Stimulated activated CD8-positive, alpha-beta memory T cell treated with anti-CD3 and anti-CD28 coated beads, Interleukin-2, amount 100 ng/mL, for 48 hours (primary cell): ENCODE measurements around the gene TMEM114.

Experiments
- DNase-seq, 2 donors: peaks; one replicate each; pipeline ENCODE4 v3.0.0-alpha.2; 2020; ENCODE audit warnings: low read depth in 2 of 2

The TMEM114 gene

GRCh38 chr16:8611886-8612600, 21.7 kb upstream of the TMEM114 start:
- no peak for DNase-seq

- no peak for DNase-seq
Measured at GRCh38 chr16:8611122-8611521, 20.8 kb upstream of the TMEM114 start.

GRCh38 chr16:8607214-8607613, 16.9 kb upstream of the TMEM114 start:
- DNase-seq: no peak

- DNase-seq: no peak
Measured at GRCh38 chr16:8605554-8605953, 15.2 kb upstream of the TMEM114 start.

GRCh38 chr16:8600144-8600775, 9.9 kb upstream of the TMEM114 start:
- DNase-seq: no peak

- no peak for DNase-seq
Measured at GRCh38 chr16:8596581-8596980, 6.3 kb upstream of the TMEM114 start.

- DNase-seq: no peak
Measured at GRCh38 chr16:8595783-8596182, 5.5 kb upstream of the TMEM114 start.

- DNase-seq: no peak
Measured at GRCh38 chr16:8594149-8594666, 3.9 kb upstream of the TMEM114 start.

GRCh38 chr16:8591451-8591850, 1.1 kb upstream of the TMEM114 start:
- DNase-seq: no peak

GRCh38 chr16:8590811-8591210, 500 bp upstream of the TMEM114 start:
- no peak for DNase-seq

- DNase-seq: no peak
Measured at GRCh38 chr16:8589057-8589899, 1.0 kb downstream of the TMEM114 start.

- no peak for DNase-seq
Measured at GRCh38 chr16:8588682-8589056, 1.6 kb downstream of the TMEM114 start.

- DNase-seq: no peak
Measured at GRCh38 chr16:8587065-8587464, 3.2 kb downstream of the TMEM114 start.

GRCh38 chr16:8585857-8586256, 4.5 kb downstream of the TMEM114 start:
- no peak for DNase-seq

- no peak for DNase-seq
Measured at GRCh38 chr16:8585041-8585440, 5.3 kb downstream of the TMEM114 start.

GRCh38 chr16:8583732-8584131, 6.6 kb downstream of the TMEM114 start:
- no peak for DNase-seq

- DNase-seq: no peak
Measured at GRCh38 chr16:8583199-8583598, 7.1 kb downstream of the TMEM114 start.

GRCh38 chr16:8581831-8582580, 8.3 kb downstream of the TMEM114 start:
- no peak for DNase-seq

- DNase-seq: no peak
Measured at GRCh38 chr16:8579559-8579958, 10.8 kb downstream of the TMEM114 start.

- DNase-seq: no peak
Measured at GRCh38 chr16:8577678-8578304, 12.5 kb downstream of the TMEM114 start.
